Astrocyte (in vitro differentiated cells and primary cell): ENCODE measurements around the gene SPDEF. TPM values are rescaled to one million over a fixed set of nuclear protein-coding genes. Genes with fewer than 3 reads are reported as not detected.

Experiments
- DNase-seq: peaks from one replicate; pipeline ENCODE4 v3.0.0-alpha.2; 2010; ENCODE audit warnings: low read depth
- FAIRE-seq: peaks from 2 replicates; lab custom pipeline; 2011; peaks lifted over from hg19 to GRCh38; lab: Jason Lieb, UNC
- H2AFZ ChIP-seq: 2 replicates; pipeline ENCODE4 v1.6.0; 2012; ENCODE audit warnings: low read depth, low read length, inconsistent platforms
- H3K27ac ChIP-seq: 2 replicates; pipeline ENCODE4 v1.5.1; 2011; ENCODE audit warnings: low read depth, low read length, inconsistent platforms
- H3K27me3 ChIP-seq: 2 replicates; pipeline ENCODE4 v1.6.0; 2011; ENCODE audit warnings: low read length, inconsistent platforms; ENCODE audit not compliant: insufficient read depth
- H3K36me3 ChIP-seq: 2 replicates; pipeline ENCODE4 v1.5.1; 2011; ENCODE audit warnings: low read length, inconsistent platforms; ENCODE audit not compliant: insufficient read depth
- H3K4me1 ChIP-seq: 2 replicates; pipeline ENCODE4 v1.5.1; 2011; ENCODE audit warnings: low read length, inconsistent platforms; ENCODE audit not compliant: insufficient read depth
- H3K4me2 ChIP-seq: 2 replicates; pipeline ENCODE4 v1.6.0; 2012; ENCODE audit warnings: low read length, inconsistent platforms
- H3K4me3 ChIP-seq: 2 replicates; pipeline ENCODE4 v1.5.1; 2011; ENCODE audit warnings: low read depth, mild to moderate bottlenecking, low read length, inconsistent platforms; ENCODE audit not compliant: insufficient read depth
- H3K79me2 ChIP-seq: 2 replicates; pipeline ENCODE4 v1.6.0; 2012; ENCODE audit warnings: mild to moderate bottlenecking, low read length, inconsistent platforms; ENCODE audit not compliant: insufficient read depth
- H3K9ac ChIP-seq: 2 replicates; pipeline ENCODE4 v1.6.0; 2012; ENCODE audit warnings: mild to moderate bottlenecking, low read length, inconsistent platforms
- H3K9me3 ChIP-seq: 2 replicates; pipeline ENCODE4 v1.5.1; 2012; ENCODE audit warnings: low read depth, mild to moderate bottlenecking, low read length, inconsistent platforms; ENCODE audit not compliant: insufficient read depth
- H4K20me1 ChIP-seq: 2 replicates; pipeline ENCODE4 v1.6.0; 2012; ENCODE audit warnings: low read length, inconsistent platforms; ENCODE audit not compliant: insufficient read depth
- H3K27ac Mint-ChIP-seq: one replicate; pipeline ENCODE4 v1.8.0; 2021; ENCODE audit warnings: mild to moderate bottlenecking, mixed read lengths; ENCODE audit not compliant: unreplicated experiment
- H3K27me3 Mint-ChIP-seq: one replicate; pipeline ENCODE4 v1.8.0; 2021; ENCODE audit warnings: low read depth, mixed read lengths; ENCODE audit not compliant: unreplicated experiment
- H3K36me3 Mint-ChIP-seq: one replicate; pipeline ENCODE4 v1.8.0; 2021; ENCODE audit warnings: low read depth, mixed read lengths; ENCODE audit not compliant: unreplicated experiment
- H3K4me1 Mint-ChIP-seq: one replicate; pipeline ENCODE4 v1.8.0; 2021; ENCODE audit warnings: low read depth, mixed read lengths; ENCODE audit not compliant: unreplicated experiment
- H3K4me3 Mint-ChIP-seq: one replicate; pipeline ENCODE4 v1.8.0; 2021; ENCODE audit warnings: mild to moderate bottlenecking, moderate library complexity, mixed read lengths; ENCODE audit not compliant: unreplicated experiment
- H3K9me3 Mint-ChIP-seq: one replicate; pipeline ENCODE4 v1.8.0; 2021; ENCODE audit warnings: mild to moderate bottlenecking, mixed read lengths; ENCODE audit not compliant: unreplicated experiment
- EZH2 ChIP-seq: IDR thresholded peaks from 2 replicates; pipeline ENCODE4 v1.6.1; 2012; ENCODE audit warnings: mild to moderate bottlenecking, low read length, inconsistent platforms; ENCODE audit not compliant: insufficient read depth
- total RNA-seq: library from RNA; stranded (reverse); gene quantifications from 2 replicates; pipeline ENCODE4 v1.2.1, GENCODE V29; 2021
- TF ChIP-seq, protein P1 (sequence below): IDR thresholded peaks from 2 replicates; pipeline ENCODE4 v1.5.1; 2011; ENCODE audit warnings: low read depth, mild to moderate bottlenecking, inconsistent platforms, low read length, moderate library complexity; ENCODE audit not compliant: insufficient read depth

The SPDEF gene
- total RNA-seq, 1 donor from 2014 or later: 0.16 TPM

DNA sequence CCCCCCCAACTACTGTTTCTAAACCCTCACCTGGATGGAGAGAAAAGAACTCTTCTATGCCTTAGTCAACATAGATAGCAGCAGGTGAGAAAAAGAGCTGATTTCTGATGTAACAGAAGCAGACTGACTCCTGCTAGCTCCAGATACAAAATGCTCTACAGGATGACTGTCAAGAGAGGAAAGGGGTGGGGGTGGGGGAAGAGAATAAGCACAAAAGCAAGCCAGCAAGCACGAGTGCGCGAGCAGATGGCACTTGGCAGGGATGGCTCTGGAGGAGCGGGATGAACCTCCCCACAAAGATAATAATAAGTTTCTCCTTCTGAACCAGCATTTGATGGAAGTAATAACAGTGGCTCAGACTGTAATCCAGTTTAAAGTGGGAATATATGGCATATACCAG, 45.6 kb upstream of the SPDEF start:
- Histone ChIP-seq H3K36me3 (no peaks in the 10 kb centered on the region), H3K9ac (no peak overlapping the region), H3K9me3 (no peaks in the 10 kb centered on the region), H3K4me3 (no peak overlapping the region), H3K79me2 (peaks cover 23% of the 10 kb centered on the region), H3K27ac (no peak overlapping the region), H2AFZ (no peak overlapping the region), H3K4me1 (peaks cover 9% of the 10 kb centered on the region), H3K27me3 (no peaks in the 10 kb centered on the region), H4K20me1 (peaks cover 73% of the 10 kb centered on the region), H3K4me2 (no peak overlapping the region)
- H3K9me3 Mint-ChIP-seq: no peaks in the 10 kb centered on the region
- FAIRE-seq (no peak), DNase-seq (no peak)
- TF ChIP-seq, protein P1, sequence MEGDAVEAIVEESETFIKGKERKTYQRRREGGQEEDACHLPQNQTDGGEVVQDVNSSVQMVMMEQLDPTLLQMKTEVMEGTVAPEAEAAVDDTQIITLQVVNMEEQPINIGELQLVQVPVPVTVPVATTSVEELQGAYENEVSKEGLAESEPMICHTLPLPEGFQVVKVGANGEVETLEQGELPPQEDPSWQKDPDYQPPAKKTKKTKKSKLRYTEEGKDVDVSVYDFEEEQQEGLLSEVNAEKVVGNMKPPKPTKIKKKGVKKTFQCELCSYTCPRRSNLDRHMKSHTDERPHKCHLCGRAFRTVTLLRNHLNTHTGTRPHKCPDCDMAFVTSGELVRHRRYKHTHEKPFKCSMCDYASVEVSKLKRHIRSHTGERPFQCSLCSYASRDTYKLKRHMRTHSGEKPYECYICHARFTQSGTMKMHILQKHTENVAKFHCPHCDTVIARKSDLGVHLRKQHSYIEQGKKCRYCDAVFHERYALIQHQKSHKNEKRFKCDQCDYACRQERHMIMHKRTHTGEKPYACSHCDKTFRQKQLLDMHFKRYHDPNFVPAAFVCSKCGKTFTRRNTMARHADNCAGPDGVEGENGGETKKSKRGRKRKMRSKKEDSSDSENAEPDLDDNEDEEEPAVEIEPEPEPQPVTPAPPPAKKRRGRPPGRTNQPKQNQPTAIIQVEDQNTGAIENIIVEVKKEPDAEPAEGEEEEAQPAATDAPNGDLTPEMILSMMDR: no peak
- TF ChIP-seq EZH2: no peak
- H3K27ac Mint-ChIP-seq: no peak overlapping the region
- no peaks in the 10 kb centered on the region for H3K27me3 Mint-ChIP-seq
- H3K4me1 Mint-ChIP-seq: peaks cover 18% of the 10 kb centered on the region
- peaks cover 2% of the 10 kb centered on the region for H3K36me3 Mint-ChIP-seq
- H3K4me3 Mint-ChIP-seq: peak overlapping the region; percentile 58

DNA sequence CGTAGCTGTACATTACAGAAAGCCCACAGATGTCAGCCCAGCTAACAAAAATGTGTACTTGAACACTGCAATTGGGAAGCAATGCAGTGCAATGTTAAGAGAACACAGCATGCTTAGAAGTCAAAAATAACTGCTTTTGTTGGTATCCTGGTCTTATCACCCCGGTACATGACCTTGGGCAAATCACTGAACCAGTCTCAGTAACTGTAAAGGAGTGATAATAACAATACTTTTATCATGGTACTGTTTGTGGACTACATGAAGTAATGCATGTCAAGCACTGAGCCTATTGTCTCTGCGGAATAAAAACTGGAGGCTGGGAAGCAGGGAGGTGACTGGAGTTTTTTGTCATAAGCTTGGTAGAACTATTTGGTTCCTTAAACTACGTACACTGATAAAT, 44.7 kb upstream of the SPDEF start:
- Histone ChIP-seq H3K79me2 (peaks cover 23% of the 10 kb centered on the region), H3K9me3 (no peaks in the 10 kb centered on the region), H4K20me1 (peaks cover 82% of the 10 kb centered on the region), H3K4me3 (no peak overlapping the region), H2AFZ (no peak overlapping the region), H3K36me3 (no peaks in the 10 kb centered on the region), H3K4me1 (peaks cover 9% of the 10 kb centered on the region), H3K4me2 (no peak overlapping the region), H3K27me3 (no peaks in the 10 kb centered on the region), H3K9ac (no peak overlapping the region), H3K27ac (no peak overlapping the region)
- Mint-ChIP-seq H3K27ac (no peak overlapping the region), H3K4me3 (no peak overlapping the region), H3K36me3 (peaks cover 6% of the 10 kb centered on the region), H3K9me3 (no peaks in the 10 kb centered on the region), H3K4me1 (peaks cover 18% of the 10 kb centered on the region), H3K27me3 (no peaks in the 10 kb centered on the region)
- FAIRE-seq (no peak), DNase-seq (no peak)
- no peak for TF ChIP-seq EZH2
- TF ChIP-seq, protein P1: no peak

DNA sequence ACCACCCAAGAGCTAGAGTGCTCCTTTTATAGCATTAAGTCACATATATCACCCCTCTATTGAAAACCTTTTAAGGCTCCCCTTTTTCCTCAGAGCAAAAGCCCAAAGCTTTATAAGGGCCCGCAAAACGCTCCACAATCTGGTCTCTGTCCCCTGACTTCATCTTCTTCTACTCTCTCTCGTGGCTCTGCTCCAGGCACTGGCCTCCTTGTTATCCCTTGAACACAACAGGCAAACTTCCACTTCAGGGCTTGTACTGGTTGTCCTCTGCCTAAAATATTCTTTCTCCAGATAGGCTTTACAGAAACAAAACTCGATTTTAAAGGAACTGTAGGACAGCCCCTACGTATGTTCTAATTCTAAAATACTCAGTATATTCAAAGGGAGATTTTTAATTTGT, 44.0 kb upstream of the SPDEF start:
- Mint-ChIP-seq H3K27me3 (no peaks in the 10 kb centered on the region), H3K36me3 (peaks cover 6% of the 10 kb centered on the region), H3K4me1 (peaks cover 18% of the 10 kb centered on the region), H3K9me3 (no peaks in the 10 kb centered on the region), H3K27ac (no peak overlapping the region), H3K4me3 (no peak overlapping the region)
- no peak overlapping the region for H3K9ac ChIP-seq
- no peak overlapping the region for H3K4me3 ChIP-seq
- no peaks in the 10 kb centered on the region for H3K36me3 ChIP-seq
- H3K4me1 ChIP-seq: peaks cover 9% of the 10 kb centered on the region
- no peaks in the 10 kb centered on the region for H3K27me3 ChIP-seq
- H3K79me2 ChIP-seq: peaks cover 23% of the 10 kb centered on the region
- no peak overlapping the region for H3K27ac ChIP-seq
- H3K4me2 ChIP-seq: no peak overlapping the region
- H3K9me3 ChIP-seq: no peaks in the 10 kb centered on the region
- H2AFZ ChIP-seq: no peak overlapping the region
- no peak for TF ChIP-seq EZH2
- TF ChIP-seq, protein P1: no peak
- no peak for DNase-seq
- H4K20me1 ChIP-seq: peaks cover 89% of the 10 kb centered on the region
- no peak for FAIRE-seq
